Measurements from ENCODE around the gene PJVK.

- TF ChIP-seq ZNF580 (CRISPR knock-in tag; IDR thresholded peaks at IDR 0.05; ENCODE audit: borderline replicate concordance, low read depth) = no peak
- TF ChIP-seq SP5 (CRISPR knock-in tag; IDR thresholded peaks at IDR 0.05; ENCODE audit: borderline replicate concordance, low read depth) = no peak
- no peak for TF ChIP-seq ATF1 (CRISPR knock-in tag; IDR thresholded peaks at IDR 0.05)
- TF ChIP-seq GATAD2A (CRISPR knock-in tag; IDR thresholded peaks at IDR 0.05) = no peak
- TF ChIP-seq CTCF (CRISPR knock-in tag; IDR thresholded peaks at IDR 0.05) = no peak
- no peak for TF ChIP-seq EZH2 (conservative IDR thresholded peaks at IDR 0.05; ENCODE audit: low read depth, low read length)
- TF ChIP-seq RFX5 (IDR thresholded peaks at IDR 0.05; ENCODE audit: low read depth, low read length) = no peak
- TF ChIP-seq NFRKB (IDR thresholded peaks at IDR 0.05) = no peak
- no peak for TF ChIP-seq ZNF253 (CRISPR knock-in tag; IDR thresholded peaks at IDR 0.05; ENCODE audit: borderline replicate concordance)
- no peak for TF ChIP-seq MAZ (IDR thresholded peaks at IDR 0.05; ENCODE audit: borderline replicate concordance, low read depth, low read length)
- TF ChIP-seq MAZ (CRISPR knock-in tag; IDR thresholded peaks at IDR 0.05; ENCODE audit: low read depth) = no peak
- no peak for TF ChIP-seq CHD4 (IDR thresholded peaks at IDR 0.05; ENCODE audit: borderline replicate concordance, low read length)
- TF ChIP-seq CEBPG (CRISPR knock-in tag; IDR thresholded peaks at IDR 0.05) = no peak
- TF ChIP-seq ZNF709 (CRISPR knock-in tag; IDR thresholded peaks at IDR 0.05) = no peak
- no peak for TF ChIP-seq MZF1 (CRISPR knock-in tag; IDR thresholded peaks at IDR 0.05; ENCODE audit: borderline replicate concordance)
Measured at GRCh38 chr2:178425255-178425827, 25.8 kb upstream of the PJVK start.
